Measurements from ENCODE around the gene KAT6B. TPM values are rescaled to one million over a fixed set of nuclear protein-coding genes. Genes with fewer than 3 reads are reported as not detected.
"Not testable (repeated sequence)": the region's sequence is repeated elsewhere in the genome, so short reads cannot be mapped to it uniquely, and the experiment has no call there.

KAT6B gene
- polyA plus RNA-seq, 6 donors from 2014 or later: 12.0 to 42.5 (median 29.4) TPM

DNA sequence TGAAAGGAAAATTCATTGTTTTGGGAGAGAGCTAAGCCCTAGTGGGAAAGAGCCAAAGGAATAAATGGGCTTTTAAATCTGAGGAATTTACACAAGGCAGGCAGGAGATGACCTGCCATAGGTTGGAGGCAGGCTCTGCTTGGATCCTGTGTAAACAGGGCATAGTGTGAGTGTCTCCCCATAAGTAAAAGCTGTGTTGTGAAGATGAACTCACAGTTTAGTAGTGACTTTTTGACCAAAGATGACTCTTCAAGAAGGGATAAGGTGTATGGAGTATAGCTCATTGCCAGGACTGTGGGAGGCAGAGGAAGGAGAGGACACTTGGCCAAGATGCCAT lies 63.2 kb downstream of the KAT6B start:
- no peaks in the 10 kb centered on the region for H3K27me3 Mint-ChIP-seq
- peaks cover 41 to 50% (median 47%) of the 10 kb centered on the region in 3 donors for H3K4me1 Mint-ChIP-seq
- no peak for ATAC-seq (ENCODE audit: low read depth in 2 of 2)
- peak overlapping the region in 2 of 6 donors; percentile 29 to 79 for H3K27ac Mint-ChIP-seq
- H3K9me3 Mint-ChIP-seq: no peaks in the 10 kb centered on the region
- no peak overlapping the region for H3K4me3 Mint-ChIP-seq
- H3K36me3 Mint-ChIP-seq: peaks cover 0 to 9% of the 10 kb centered on the region in 2 donors
- no peak for DNase-seq

DNA sequence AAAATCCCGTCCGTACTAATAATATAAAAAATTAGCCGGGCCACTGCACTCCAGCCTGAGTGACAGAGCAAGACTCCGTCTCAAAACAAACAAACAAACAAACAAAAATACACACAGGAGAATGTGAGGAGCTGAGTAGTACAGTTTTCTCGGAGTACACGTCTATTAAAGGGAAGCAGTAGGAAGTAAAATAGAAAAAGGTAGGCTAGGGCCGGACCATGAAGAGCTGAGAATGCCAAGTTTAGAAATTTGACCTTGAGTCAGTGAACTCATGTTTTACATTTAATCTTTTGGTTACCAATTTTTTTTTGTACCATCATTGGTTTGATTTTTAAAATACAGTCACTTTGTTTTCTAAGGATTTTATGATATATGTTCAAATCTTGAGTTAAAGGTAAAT lies 64.1 kb downstream of the KAT6B start:
- H3K4me3 Mint-ChIP-seq: no peak overlapping the region
- ATAC-seq (ENCODE audit: low read depth in 2 of 2) (no peak), DNase-seq (no peak)
- peak overlapping the region in 2 of 6 donors; percentile 6 to 29 for H3K27ac Mint-ChIP-seq
- H3K4me1 Mint-ChIP-seq: peaks cover 47 to 58% (median 50%) of the 10 kb centered on the region in 3 donors
- peaks cover 1 to 9% of the 10 kb centered on the region in 2 donors for H3K36me3 Mint-ChIP-seq
- no peaks in the 10 kb centered on the region for H3K9me3 Mint-ChIP-seq
- H3K27me3 Mint-ChIP-seq: no peaks in the 10 kb centered on the region

DNA sequence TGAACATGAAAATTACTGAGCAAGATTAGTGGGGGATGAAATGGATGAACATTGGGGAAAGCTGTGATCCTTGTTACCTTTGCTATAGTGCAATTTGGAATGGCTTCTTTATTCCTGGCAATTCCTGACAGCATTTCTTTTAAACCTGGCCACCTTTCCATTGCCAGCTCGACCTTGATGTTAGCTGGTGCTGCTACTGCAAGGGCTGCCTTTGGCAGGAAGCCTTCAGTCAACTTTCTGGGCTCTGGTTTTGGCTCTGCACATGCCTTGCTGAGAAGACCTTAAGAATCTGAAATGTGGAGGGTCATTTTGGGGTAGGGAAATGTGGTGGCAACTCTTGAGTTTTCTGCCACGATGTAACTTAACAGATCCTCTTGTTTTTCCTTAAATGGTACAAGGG lies 64.7 kb downstream of the KAT6B start:
- no peak overlapping the region for H3K4me3 Mint-ChIP-seq
- no peak overlapping the region for H3K27ac Mint-ChIP-seq

DNA sequence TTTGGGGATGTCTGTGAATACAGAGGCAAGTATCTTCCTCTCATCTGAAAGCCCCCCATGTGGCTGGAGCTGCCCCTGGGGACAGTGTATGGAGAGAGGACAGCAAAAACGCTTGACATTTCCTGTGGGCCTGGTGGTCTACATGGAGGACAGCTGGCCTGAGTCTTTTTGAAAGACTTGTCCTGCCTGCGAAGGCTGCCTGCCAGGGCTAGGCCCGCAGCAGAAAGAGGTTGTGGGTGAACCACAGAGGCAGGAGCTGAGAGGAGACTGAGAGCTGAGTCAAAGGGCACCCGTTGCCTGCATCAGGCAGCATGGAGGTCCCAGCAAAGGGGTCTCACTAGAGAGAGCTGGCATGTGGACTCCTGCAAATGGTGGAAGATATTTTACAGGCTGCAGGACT lies 66.4 kb downstream of the KAT6B start:
- H3K9me3 Mint-ChIP-seq: no peaks in the 10 kb centered on the region
- H3K27me3 Mint-ChIP-seq: no peaks in the 10 kb centered on the region
- H3K4me1 Mint-ChIP-seq: peaks cover 55 to 71% (median 59%) of the 10 kb centered on the region in 3 donors
- H3K27ac Mint-ChIP-seq: peak overlapping the region in 1 of 6 donors; percentile 26
- DNase-seq (no peak), ATAC-seq (ENCODE audit: low read depth in 2 of 2) (no peak)
- H3K36me3 Mint-ChIP-seq: peaks cover 0 to 8% of the 10 kb centered on the region in 2 donors
- H3K4me3 Mint-ChIP-seq: no peak overlapping the region

More for the DNA sequence above, 64.7 kb downstream of the KAT6B start:
- Mint-ChIP-seq H3K27me3 (no peaks in the 10 kb centered on the region), H3K36me3 (peaks cover 7 to 8% of the 10 kb centered on the region in 2 donors), H3K4me1 (peaks cover 53 to 64% (median 53%) of the 10 kb centered on the region in 3 donors), H3K9me3 (no peaks in the 10 kb centered on the region)
- no peak for ATAC-seq (ENCODE audit: low read depth in 2 of 2)
- no peak for DNase-seq

DNA sequence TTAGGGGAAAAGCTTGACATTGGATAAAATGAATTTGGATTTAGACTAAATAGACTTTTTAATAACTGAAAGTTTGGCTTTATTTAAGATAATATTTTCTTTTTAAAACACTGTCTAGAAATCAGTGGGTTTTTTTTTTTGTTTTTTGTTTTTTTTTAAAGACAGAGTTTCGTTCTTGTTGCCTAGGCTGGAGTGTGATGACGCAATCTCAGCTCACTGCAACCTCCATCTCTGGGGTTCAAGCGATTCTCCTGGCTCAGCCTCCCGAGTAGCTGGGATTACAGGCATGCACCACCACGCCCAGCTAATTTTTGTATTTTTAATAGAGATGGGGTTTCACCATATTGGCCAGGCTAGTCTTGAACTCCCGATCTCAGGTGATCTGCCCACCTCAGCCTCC lies 66.9 kb downstream of the KAT6B start:
- H3K4me3 Mint-ChIP-seq; H3K27me3 Mint-ChIP-seq; DNase-seq; H3K27ac Mint-ChIP-seq; H3K9me3 Mint-ChIP-seq; H3K36me3 Mint-ChIP-seq; ATAC-seq (ENCODE audit: low read depth in 2 of 2): not testable (repeated sequence)
- H3K4me1 Mint-ChIP-seq: peaks cover 55 to 71% (median 57%) of the 10 kb centered on the region in 3 donors

DNA sequence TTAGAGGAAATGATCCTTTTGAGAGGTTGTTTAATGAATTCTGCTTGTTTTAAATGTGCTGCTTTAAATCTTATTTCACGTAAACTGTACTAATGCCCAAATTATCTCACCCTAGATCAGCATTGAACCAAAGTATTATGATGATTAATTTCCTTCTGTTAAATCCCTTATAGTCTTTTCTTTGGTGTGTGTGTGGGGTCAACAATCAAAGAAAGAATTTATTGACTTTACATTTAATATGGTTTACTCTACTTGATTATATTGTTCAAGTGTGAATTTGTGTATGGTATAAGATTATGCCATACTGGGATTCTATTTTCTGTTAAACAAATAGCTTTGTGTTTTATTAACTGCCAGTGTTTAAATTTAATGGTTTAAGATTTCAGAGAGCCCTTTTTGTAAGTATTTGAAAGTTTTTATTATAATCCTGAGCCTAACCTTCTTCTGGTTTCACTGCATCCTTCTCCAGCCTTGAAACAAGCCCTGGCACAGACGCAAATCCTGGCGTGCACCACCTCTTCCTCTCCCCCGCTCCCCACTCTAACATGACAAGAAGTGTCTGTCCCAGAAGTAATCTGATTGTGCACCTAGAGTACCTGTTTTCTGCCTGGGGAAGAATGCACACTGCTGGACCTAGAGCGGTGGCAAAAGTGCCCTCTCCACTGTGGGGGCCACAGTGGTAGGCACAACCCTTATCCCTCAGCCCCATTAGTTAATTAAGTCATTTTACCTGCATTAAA lies 70.6 kb downstream of the KAT6B start:
- Mint-ChIP-seq H3K36me3 (peaks cover 0 to 8% of the 10 kb centered on the region in 2 donors), H3K4me1 (peaks cover 56 to 65% (median 63%) of the 10 kb centered on the region in 3 donors), H3K27ac (no peak overlapping the region), H3K27me3 (no peaks in the 10 kb centered on the region), H3K4me3 (peak overlapping the region in 1 of 8 donors; percentile 36), H3K9me3 (no peaks in the 10 kb centered on the region)
- no peak for DNase-seq
- no peak for ATAC-seq (ENCODE audit: low read depth in 2 of 2)

DNA sequence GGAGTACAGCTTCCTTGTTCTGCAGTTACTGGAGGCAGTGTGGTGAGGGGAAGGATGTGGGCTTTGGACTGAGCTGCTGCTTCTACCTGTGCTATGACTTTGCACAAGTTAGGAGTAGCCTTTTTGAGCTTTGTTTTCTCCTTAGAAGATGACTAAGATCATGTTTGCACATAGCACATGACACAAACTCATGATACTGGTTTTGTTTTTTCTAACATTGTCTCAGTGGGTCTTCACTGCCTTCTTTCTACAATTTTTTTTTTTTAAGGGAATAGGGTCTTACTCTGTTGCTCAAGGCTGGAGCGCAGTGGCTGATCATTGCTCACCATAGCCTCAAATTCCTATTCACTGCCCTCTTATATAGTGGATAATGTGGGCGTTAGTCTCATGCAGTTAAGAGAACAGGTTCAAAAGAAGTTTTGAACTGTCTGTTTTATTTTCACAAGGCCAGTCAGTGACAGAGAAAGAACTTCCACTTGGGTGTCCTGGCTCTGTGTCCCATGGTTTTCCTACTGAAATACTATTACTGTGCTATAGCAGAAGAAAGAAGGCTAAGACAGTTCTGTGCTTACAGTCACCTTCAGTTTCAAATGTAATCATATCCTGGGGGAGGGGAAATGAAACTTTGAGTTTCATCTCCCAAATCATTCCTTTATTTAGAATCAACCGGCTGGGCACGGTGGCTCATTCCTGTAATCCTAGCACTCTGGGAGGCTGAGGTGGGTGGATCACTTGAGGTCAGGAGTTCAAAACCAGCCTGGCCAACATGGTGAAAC lies 72.0 kb downstream of the KAT6B start:
- peak overlapping the region in 1 of 6 donors; percentile 34 for H3K27ac Mint-ChIP-seq
- DNase-seq (no peak), ATAC-seq (ENCODE audit: low read depth in 2 of 2) (peak in 1 of 2 donors; percentile 47)
- no peaks in the 10 kb centered on the region for H3K27me3 Mint-ChIP-seq
- peak overlapping the region in 3 of 8 donors; percentile 18 to 68 (median 26) for H3K4me3 Mint-ChIP-seq
- H3K36me3 Mint-ChIP-seq: peaks cover 0 to 8% of the 10 kb centered on the region in 2 donors
- peaks cover 54 to 68% (median 63%) of the 10 kb centered on the region in 3 donors for H3K4me1 Mint-ChIP-seq
- no peaks in the 10 kb centered on the region for H3K9me3 Mint-ChIP-seq

DNA sequence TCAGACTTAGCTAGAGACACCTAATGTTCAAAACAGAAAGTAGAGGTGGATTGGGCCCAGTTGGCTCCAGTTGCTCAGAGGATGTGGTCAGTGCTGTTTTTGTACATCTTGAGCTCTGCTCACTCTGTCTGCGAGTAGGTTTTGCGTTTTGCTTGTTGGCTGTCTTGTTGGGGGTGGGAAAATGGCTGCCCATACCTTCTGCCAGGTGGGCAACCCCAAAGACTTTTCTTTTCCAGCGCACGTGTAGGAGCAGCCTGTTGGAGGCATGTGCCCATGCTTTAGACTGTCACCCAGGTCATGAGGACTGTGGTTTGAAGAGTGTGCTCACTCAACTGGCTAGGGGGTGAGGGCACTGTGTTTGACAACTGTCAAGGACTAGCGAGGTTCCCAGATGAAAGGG lies 73.9 kb downstream of the KAT6B start:
- DNase-seq: peak; percentile 12
- no peaks in the 10 kb centered on the region for H3K9me3 Mint-ChIP-seq
- no peaks in the 10 kb centered on the region for H3K27me3 Mint-ChIP-seq
- H3K4me3 Mint-ChIP-seq: peak overlapping the region in 4 of 8 donors; percentile 15 to 37 (median 25)
- H3K27ac Mint-ChIP-seq: peak overlapping the region in 3 of 6 donors; percentile 56 to 88 (median 76)
- ATAC-seq (ENCODE audit: low read depth in 2 of 2): peak; percentile 46 to 52
- peaks cover 50 to 71% (median 68%) of the 10 kb centered on the region in 3 donors for H3K4me1 Mint-ChIP-seq
- H3K36me3 Mint-ChIP-seq: peaks cover 0 to 8% of the 10 kb centered on the region in 2 donors

DNA sequence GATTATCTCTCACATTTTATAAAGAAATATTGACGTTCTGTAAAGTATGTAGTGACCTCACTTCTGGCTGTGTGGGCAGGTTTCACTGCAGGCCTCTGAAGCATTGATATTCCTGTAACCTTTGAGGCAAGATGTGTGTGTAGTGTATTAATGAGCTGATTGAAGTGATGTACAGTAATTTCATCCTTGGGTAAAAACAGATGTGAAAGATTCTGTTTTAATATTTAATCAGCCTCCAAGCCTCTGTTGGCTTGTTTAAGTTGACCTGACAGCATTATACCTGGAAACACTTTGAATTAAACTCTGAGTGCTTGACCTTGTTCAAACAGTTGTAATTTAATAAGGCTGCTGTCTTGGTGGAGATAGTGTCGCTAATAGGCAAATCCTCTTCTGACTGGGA lies 74.9 kb downstream of the KAT6B start:
- H3K4me3 Mint-ChIP-seq: peak overlapping the region in 1 of 8 donors; percentile 30
- ATAC-seq (ENCODE audit: low read depth in 2 of 2): no peak
- no peaks in the 10 kb centered on the region for H3K9me3 Mint-ChIP-seq
- no peak for DNase-seq
- no peaks in the 10 kb centered on the region for H3K27me3 Mint-ChIP-seq
- no peaks in the 10 kb centered on the region for H3K36me3 Mint-ChIP-seq
- H3K4me1 Mint-ChIP-seq: peaks cover 49 to 70% (median 62%) of the 10 kb centered on the region in 3 donors
- H3K27ac Mint-ChIP-seq: peak overlapping the region in 1 of 6 donors; percentile 10

DNA sequence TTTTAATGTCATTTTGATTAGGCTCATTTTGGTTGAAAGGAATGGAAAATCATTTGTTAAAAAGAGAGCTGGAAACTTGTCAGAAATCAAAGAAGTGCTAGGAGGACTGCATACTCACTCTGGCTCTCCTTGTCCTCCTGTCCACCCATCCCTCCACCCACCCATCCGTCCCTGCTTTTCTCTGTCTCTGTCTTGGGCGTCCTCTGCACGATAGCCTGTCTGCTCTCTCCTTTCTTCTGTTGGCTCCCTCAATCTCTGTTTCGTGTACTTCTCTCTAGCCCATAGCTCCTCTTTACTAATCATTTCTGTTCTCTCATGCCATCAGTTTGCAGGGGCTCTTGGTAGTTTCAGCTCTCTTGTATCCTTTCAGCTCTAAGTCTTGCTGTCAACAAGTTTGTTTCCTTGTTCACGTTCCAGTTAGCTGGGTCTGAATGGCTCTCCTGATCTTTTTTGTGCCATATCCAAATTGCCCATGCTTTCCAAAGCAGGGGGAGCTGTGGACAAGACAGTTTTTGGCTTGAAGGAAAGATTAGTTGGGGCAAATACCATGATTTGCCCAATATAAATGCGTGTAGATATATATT lies 75.6 kb downstream of the KAT6B start:
- H3K9me3 Mint-ChIP-seq: no peaks in the 10 kb centered on the region
- ATAC-seq (ENCODE audit: low read depth in 2 of 2): no peak
- H3K4me3 Mint-ChIP-seq: no peak overlapping the region
- no peak for DNase-seq
- H3K27me3 Mint-ChIP-seq: no peaks in the 10 kb centered on the region
- H3K27ac Mint-ChIP-seq: peak overlapping the region in 3 of 6 donors; percentile 10 to 69 (median 41)
- peaks cover 48 to 70% (median 65%) of the 10 kb centered on the region in 3 donors for H3K4me1 Mint-ChIP-seq
- H3K36me3 Mint-ChIP-seq: no peaks in the 10 kb centered on the region

DNA sequence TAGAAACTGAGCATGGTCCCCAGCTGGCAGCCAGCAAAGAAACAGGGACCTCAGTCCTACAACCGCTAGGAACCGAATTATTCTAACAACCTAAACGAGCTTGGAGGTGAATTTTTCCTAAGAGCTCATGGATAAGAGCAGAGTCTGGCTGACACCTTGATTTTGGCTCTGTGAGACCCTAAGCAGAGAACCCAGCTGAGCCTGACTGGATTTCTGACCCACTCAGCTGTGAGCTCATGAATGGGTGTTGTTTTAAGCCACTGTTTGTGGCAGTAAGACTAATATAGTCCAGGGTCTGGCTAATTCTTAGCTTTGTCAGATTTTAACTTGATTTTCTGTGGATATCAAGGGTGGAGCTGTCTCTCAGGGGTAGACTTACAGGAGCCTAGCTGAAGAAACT lies 77.1 kb downstream of the KAT6B start:
- H3K9me3 Mint-ChIP-seq: no peaks in the 10 kb centered on the region
- H3K27me3 Mint-ChIP-seq: no peaks in the 10 kb centered on the region
- DNase-seq (no peak), ATAC-seq (ENCODE audit: low read depth in 2 of 2) (no peak)
- H3K4me1 Mint-ChIP-seq: peaks cover 43 to 57% (median 56%) of the 10 kb centered on the region in 3 donors
- H3K27ac Mint-ChIP-seq: peak overlapping the region in 2 of 6 donors; percentile 56 to 65
- H3K36me3 Mint-ChIP-seq: no peaks in the 10 kb centered on the region
- H3K4me3 Mint-ChIP-seq: no peak overlapping the region

DNA sequence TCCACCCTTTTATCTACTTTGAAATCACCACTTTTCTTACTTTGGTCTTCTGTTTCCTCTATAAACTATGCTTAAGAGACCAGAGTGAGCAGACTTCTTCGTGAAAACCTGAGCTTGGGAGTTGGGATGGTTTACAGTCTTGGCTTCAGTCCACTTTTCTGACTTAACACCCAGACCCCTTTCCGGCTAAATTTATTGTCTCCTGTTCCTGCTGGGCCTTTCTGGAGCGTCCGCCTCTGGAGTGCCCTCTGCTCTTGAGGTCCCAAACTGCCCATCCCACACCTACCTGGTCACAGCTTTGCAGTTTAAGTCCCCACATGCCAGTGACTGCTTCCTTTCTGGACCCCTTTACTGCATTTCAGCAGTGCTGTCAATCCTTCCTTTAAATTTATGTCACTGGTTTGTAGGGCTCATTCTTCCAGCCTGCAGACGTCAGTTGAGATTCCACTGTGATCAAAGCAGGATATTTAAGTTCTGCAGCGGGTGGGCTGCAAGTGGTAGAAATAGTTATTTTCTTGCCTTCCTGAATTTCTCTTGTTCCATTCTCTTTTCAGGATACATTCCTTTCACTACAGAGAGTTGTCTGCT lies 80.3 kb downstream of the KAT6B start:
- Mint-ChIP-seq H3K4me3 (no peak overlapping the region), H3K4me1 (peaks cover 40 to 57% (median 48%) of the 10 kb centered on the region in 3 donors), H3K27ac (peak overlapping the region in 2 of 6 donors; percentile 3 to 66), H3K36me3 (no peaks in the 10 kb centered on the region), H3K27me3 (no peaks in the 10 kb centered on the region), H3K9me3 (no peaks in the 10 kb centered on the region)
- DNase-seq (no peak), ATAC-seq (ENCODE audit: low read depth in 2 of 2) (no peak)

DNA sequence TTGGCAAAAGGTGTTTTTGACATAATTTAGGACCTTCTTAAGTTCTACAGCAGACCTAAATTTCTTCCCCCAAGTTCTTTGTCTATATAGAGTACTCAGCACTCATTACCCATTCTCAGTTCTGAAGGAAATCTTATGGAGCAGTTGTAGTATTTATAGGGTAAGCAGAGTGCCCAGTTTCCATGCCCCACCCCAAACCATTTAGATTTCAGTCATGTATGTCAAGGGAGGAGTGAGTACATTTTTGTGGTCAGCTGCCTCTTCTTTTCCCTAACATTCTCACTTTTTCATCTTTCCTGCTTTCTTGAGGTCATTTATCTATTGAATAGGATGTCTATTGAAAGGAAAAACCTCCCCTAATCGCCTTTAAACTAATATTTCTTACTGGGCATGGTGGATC lies 83.3 kb downstream of the KAT6B start:
- Mint-ChIP-seq H3K4me3 (peak overlapping the region in 1 of 8 donors; percentile 6), H3K4me1 (peaks cover 45 to 55% (median 47%) of the 10 kb centered on the region in 3 donors), H3K27ac (peak overlapping the region in 1 of 6 donors; percentile 22), H3K9me3 (no peaks in the 10 kb centered on the region), H3K27me3 (no peaks in the 10 kb centered on the region), H3K36me3 (no peaks in the 10 kb centered on the region)
- DNase-seq: no peak
- no peak for ATAC-seq (ENCODE audit: low read depth in 2 of 2)
